Esophagus squamous epithelium (tissue), 5 donors: ENCODE data around the gene BLOC1S4. TPM values are rescaled to one million over a fixed set of nuclear protein-coding genes. Genes with fewer than 3 reads are reported as not detected.
A peak's percentile ranks its signal among the peaks of the same experiment; 100 is the strongest.

Experiments
- DNase-seq: peaks from one replicate; lab custom pipeline; 2025; lab: John Stamatoyannopoulos, UW
- H3K27ac ChIP-seq, 4 donors: fragments of 200-600 bp; sonication (generic); one replicate each; pipeline ENCODE4 v1.5.1; 2016 to 2019; ENCODE audit warnings: mild to moderate bottlenecking in 1 of 4
- H3K27me3 ChIP-seq, 4 donors: fragments of 200-600 bp; sonication (generic); 1 replicate in 3 of 4; 2 replicates in 1 of 4; pipeline versions ENCODE4 v1.5.1 to v1.6.0; 2017 to 2021; ENCODE audit warnings: antibody characterized with exemption in 1 of 4
- H3K36me3 ChIP-seq, 3 donors: fragments of 200-600 bp; sonication (generic); one replicate each; pipeline ENCODE4 v1.5.1; 2016 to 2019
- H3K4me1 ChIP-seq, 3 donors: fragments of 200-600 bp; sonication (generic); one replicate each; pipeline ENCODE4 v1.5.1; 2017 to 2019
- H3K4me3 ChIP-seq, 4 donors: fragments of 200-600 bp; sonication (generic); 1 replicate in 3 of 4; 2 replicates in 1 of 4; pipeline ENCODE4 v1.5.1; 2016 to 2019; ENCODE audit warnings: mild to moderate bottlenecking in 2 of 4, moderate library complexity in 1 of 4
- H3K9me3 ChIP-seq, 3 donors: fragments of 200-600 bp; sonication (generic); one replicate each; pipeline ENCODE4 v1.5.1; 2016 to 2019
- POLR2A ChIP-seq, 4 donors: fragments of 450-650 bp; IDR thresholded peaks; one replicate each; pipeline ENCODE4 v1.6.1; 2017; ENCODE audit warnings: antibody characterized with exemption in 4 of 4, mild to moderate bottlenecking in 4 of 4, moderate library complexity in 3 of 4
- WGBS, 2 donors: methylation state at CpG; one replicate each; pipeline ENCODE4 v1.1.5; 2018; 5-methylcytosine and 5-hydroxymethylcytosine counted together
- intact Hi-C: fragments of 100-400 bp; cut with DNase I; formaldehyde crosslinking; loops from one replicate; pipeline ENCODE4 v1.15.0; 2022
- total RNA-seq, 4 donors: library from RNA; depleted of rRNA; stranded (reverse); fragments of >200 nt; gene quantifications; one replicate each; pipeline ENCODE4 v1.1.0, GENCODE V29; 2016
- TF ChIP-seq, protein P1 (sequence below), 6 experiments: fragments of 450-650 bp in 4 of 6; fragments of 200-600 bp in 2 of 6; sonication (generic) in 2 of 6; IDR thresholded peaks; one replicate each; pipeline ENCODE4 v1.5.1; 2016 to 2019; ENCODE audit warnings: antibody characterized with exemption in 6 of 6, mild to moderate bottlenecking in 4 of 6, moderate library complexity in 4 of 6
- donor health status: DM: yes; HTN: yes; CAD: no.

BLOC1S4 gene
- total RNA-seq, 4 donors from 2014 or later = 12.4 to 19.6 (median 14.3) TPM

DNA sequence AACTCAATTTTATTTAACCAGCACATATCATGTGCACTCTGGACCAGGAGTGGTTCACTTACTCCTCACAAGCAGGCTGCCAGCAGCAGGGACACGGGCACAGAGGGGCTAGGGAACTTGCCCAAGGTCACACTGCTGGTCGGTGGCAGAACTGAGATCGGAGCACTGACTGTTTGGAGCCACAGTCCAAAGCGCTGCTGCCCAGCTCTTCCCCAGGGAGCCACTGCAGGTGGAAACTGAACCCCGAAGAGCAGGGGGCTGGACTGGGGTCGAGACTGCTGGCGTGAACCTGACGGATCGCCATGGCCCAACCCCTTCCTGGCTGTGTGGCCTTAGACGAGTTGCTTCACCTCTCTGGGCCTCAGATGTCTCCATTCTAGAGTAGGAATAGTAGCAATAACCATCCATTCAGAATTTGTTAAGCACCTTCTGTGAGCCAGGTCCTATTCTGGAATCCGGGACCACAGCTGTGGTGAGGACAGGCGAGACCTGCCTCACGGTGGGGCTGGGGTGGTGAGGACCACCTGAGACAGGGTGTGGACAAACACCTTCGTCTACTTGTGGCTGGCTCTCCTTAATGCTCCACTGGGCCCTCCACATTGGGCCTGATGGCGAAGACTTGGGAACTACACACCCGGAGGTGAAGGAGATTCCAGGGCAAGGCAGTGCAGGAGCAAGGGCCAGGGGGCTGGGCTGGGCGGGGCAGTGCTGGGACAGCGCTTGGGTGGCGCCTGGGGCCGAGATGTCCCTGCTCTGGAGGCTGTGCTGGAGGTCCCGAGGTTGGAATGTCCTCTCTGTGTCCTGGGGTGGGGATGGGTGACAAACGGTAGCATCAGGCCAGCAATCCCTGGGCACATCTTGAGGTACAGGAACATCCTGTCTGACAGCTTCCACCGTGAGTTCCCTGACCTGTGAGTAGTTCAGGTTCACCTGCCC is 34.6 kb downstream of the BLOC1S4 start:
- H3K4me3 ChIP-seq = no peak overlapping the region
- 65 to 72% methylated on average over 6 to 13 of the region's 23 CpGs for WGBS, 2 donors
- H3K36me3 ChIP-seq = no peaks in the 10 kb centered on the region
- intact Hi-C loops = no loop called here
- peak overlapping the region; percentile 74 to 89 (median 84) for H3K27ac ChIP-seq
- no peaks in the 10 kb centered on the region for H3K27me3 ChIP-seq
- no peak for DNase-seq
- H3K4me1 ChIP-seq = peaks cover 34 to 82% (median 42%) of the 10 kb centered on the region in 3 donors
- no peaks in the 10 kb centered on the region for H3K9me3 ChIP-seq
- TF ChIP-seq, protein P1, sequence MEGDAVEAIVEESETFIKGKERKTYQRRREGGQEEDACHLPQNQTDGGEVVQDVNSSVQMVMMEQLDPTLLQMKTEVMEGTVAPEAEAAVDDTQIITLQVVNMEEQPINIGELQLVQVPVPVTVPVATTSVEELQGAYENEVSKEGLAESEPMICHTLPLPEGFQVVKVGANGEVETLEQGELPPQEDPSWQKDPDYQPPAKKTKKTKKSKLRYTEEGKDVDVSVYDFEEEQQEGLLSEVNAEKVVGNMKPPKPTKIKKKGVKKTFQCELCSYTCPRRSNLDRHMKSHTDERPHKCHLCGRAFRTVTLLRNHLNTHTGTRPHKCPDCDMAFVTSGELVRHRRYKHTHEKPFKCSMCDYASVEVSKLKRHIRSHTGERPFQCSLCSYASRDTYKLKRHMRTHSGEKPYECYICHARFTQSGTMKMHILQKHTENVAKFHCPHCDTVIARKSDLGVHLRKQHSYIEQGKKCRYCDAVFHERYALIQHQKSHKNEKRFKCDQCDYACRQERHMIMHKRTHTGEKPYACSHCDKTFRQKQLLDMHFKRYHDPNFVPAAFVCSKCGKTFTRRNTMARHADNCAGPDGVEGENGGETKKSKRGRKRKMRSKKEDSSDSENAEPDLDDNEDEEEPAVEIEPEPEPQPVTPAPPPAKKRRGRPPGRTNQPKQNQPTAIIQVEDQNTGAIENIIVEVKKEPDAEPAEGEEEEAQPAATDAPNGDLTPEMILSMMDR (IDR thresholded peaks at IDR 0.05) = no peak
- TF ChIP-seq POLR2A (IDR thresholded peaks at IDR 0.05) = no peak

- H3K36me3 ChIP-seq = no peaks in the 10 kb centered on the region
- intact Hi-C loops = no loop called here
- DNase-seq = no peak
- H3K4me1 ChIP-seq = peaks cover 34 to 75% (median 39%) of the 10 kb centered on the region in 3 donors
- H3K27ac ChIP-seq = peak overlapping the region; percentile 3 to 89 (median 84)
- WGBS, 2 donors = 68 to 69% methylated on average over 17 to 18 of the region's 18 CpGs
- H3K4me3 ChIP-seq = no peak overlapping the region
- H3K27me3 ChIP-seq = no peaks in the 10 kb centered on the region
- TF ChIP-seq POLR2A (IDR thresholded peaks at IDR 0.05) = no peak
- TF ChIP-seq, protein P1 (IDR thresholded peaks at IDR 0.05) = no peak
- no peaks in the 10 kb centered on the region for H3K9me3 ChIP-seq
Measured at GRCh38 chr4:6751611-6752485, 35.9 kb downstream of the BLOC1S4 start.

GRCh38 chr4:6752486-6752829 is 36.5 kb downstream of the BLOC1S4 start:
- Histone ChIP-seq H3K27ac (peak overlapping the region; percentile 3 to 89 (median 84)), H3K4me1 (peaks cover 28 to 69% (median 33%) of the 10 kb centered on the region in 3 donors), H3K36me3 (no peaks in the 10 kb centered on the region), H3K9me3 (no peaks in the 10 kb centered on the region), H3K4me3 (no peak overlapping the region), H3K27me3 (no peaks in the 10 kb centered on the region)
- 86 to 87% methylated on average over 6 of the region's 6 CpGs for WGBS, 2 donors
- intact Hi-C loops = no loop called here
- TF ChIP-seq, protein P1 (IDR thresholded peaks at IDR 0.05) = no peak
- TF ChIP-seq POLR2A (IDR thresholded peaks at IDR 0.05) = no peak
- DNase-seq = no peak

- Histone ChIP-seq H3K4me1 (peaks cover 22 to 62% (median 26%) of the 10 kb centered on the region in 3 donors), H3K9me3 (no peaks in the 10 kb centered on the region), H3K27ac (peak overlapping the region; percentile 24 to 89 (median 84)), H3K36me3 (no peaks in the 10 kb centered on the region), H3K27me3 (no peaks in the 10 kb centered on the region), H3K4me3 (no peak overlapping the region)
- no peak for TF ChIP-seq POLR2A (IDR thresholded peaks at IDR 0.05)
- TF ChIP-seq, protein P1 (IDR thresholded peaks at IDR 0.05) = no peak
- intact Hi-C loops = no loop called here
- DNase-seq = no peak
- WGBS, 2 donors = 81 to 84% methylated on average over 2 to 9 of the region's 18 CpGs
Measured at GRCh38 chr4:6753103-6753560, 37.2 kb downstream of the BLOC1S4 start.
